Transverse colon (tissue), 4 donors: ENCODE measurements around the gene AXIN1.

Experiments
- EP300 ChIP-seq: sonication (generic); formaldehyde crosslinking; IDR thresholded peaks from one replicate; pipeline ENCODE4 v1.6.1; 2017; ENCODE audit warnings: antibody characterized with exemption, low read depth
- POLR2A ChIP-seq: fragments of 450-650 bp; IDR thresholded peaks from one replicate; pipeline ENCODE4 v1.6.1; 2016; ENCODE audit warnings: antibody characterized with exemption, mild to moderate bottlenecking, moderate library complexity
- POLR2AphosphoS5 ChIP-seq, 3 donors: sonication (generic); formaldehyde crosslinking; IDR thresholded peaks; one replicate each; pipeline ENCODE4 v1.6.1; 2016; ENCODE audit warnings: antibody characterized with exemption in 3 of 3
- TF ChIP-seq, protein P1 (sequence below), 5 experiments: fragments of 200-600 bp in 3 of 5; fragments of 450-650 bp in 2 of 5; sonication (generic) in 3 of 5; IDR thresholded peaks; 1 replicate in 2 of 5; 2 replicates in 3 of 5; pipeline ENCODE4 v1.5.1; 2016 to 2017; ENCODE audit warnings: antibody characterized with exemption in 5 of 5, inconsistent platforms in 3 of 5, mild to moderate bottlenecking in 2 of 5, moderate library complexity in 1 of 5

- TF ChIP-seq, protein P1, sequence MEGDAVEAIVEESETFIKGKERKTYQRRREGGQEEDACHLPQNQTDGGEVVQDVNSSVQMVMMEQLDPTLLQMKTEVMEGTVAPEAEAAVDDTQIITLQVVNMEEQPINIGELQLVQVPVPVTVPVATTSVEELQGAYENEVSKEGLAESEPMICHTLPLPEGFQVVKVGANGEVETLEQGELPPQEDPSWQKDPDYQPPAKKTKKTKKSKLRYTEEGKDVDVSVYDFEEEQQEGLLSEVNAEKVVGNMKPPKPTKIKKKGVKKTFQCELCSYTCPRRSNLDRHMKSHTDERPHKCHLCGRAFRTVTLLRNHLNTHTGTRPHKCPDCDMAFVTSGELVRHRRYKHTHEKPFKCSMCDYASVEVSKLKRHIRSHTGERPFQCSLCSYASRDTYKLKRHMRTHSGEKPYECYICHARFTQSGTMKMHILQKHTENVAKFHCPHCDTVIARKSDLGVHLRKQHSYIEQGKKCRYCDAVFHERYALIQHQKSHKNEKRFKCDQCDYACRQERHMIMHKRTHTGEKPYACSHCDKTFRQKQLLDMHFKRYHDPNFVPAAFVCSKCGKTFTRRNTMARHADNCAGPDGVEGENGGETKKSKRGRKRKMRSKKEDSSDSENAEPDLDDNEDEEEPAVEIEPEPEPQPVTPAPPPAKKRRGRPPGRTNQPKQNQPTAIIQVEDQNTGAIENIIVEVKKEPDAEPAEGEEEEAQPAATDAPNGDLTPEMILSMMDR (IDR thresholded peaks at IDR 0.05) = no peak
- TF ChIP-seq POLR2A = no peak
- no peak for TF ChIP-seq EP300
- TF ChIP-seq POLR2AphosphoS5 (IDR thresholded peaks at IDR 0.05) = no peak
Measured at GRCh38 chr16:297832-298231, 54.7 kb downstream of the AXIN1 start.
